ENCODE data around the gene FER1L5.
A peak's percentile ranks its signal among the peaks of the same experiment; 100 is the strongest.
"Not testable (repeated sequence)": the region's sequence is repeated elsewhere in the genome, so short reads cannot be mapped to it uniquely, and the experiment has no call there.

Gene FER1L5

DNA sequence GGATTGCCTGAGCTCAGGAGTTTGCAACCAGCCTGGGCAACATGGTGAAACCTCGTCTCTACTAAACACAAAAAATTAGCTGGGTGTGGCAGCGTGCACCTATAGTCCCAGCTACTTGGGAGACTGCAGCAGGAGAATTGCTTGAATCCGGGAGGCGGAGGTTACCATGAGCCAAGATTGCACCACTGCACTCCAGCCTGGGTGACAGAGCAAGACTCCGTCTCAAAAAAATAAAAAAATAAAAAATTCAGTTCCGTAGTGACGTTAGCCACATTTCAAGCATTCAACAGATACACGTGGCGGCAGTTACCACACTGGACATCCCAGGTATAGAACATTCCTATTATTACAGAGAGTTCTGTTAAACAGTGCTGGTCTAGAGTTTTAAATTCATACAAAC is 8.9 kb upstream of the FER1L5 start:
- no peak for DNase-seq

- DNase-seq: peak in 2 of 58 donors; percentile 2 to 16
These were observed 5.9 kb upstream of the FER1L5 start for GRCh38 chr2:96636551-96637171.

GRCh38 chr2:96637385-96638143 is 5.0 kb upstream of the FER1L5 start:
- DNase-seq: peak in 48 of 58 donors; percentile 23 to 87 (median 72)

DNA sequence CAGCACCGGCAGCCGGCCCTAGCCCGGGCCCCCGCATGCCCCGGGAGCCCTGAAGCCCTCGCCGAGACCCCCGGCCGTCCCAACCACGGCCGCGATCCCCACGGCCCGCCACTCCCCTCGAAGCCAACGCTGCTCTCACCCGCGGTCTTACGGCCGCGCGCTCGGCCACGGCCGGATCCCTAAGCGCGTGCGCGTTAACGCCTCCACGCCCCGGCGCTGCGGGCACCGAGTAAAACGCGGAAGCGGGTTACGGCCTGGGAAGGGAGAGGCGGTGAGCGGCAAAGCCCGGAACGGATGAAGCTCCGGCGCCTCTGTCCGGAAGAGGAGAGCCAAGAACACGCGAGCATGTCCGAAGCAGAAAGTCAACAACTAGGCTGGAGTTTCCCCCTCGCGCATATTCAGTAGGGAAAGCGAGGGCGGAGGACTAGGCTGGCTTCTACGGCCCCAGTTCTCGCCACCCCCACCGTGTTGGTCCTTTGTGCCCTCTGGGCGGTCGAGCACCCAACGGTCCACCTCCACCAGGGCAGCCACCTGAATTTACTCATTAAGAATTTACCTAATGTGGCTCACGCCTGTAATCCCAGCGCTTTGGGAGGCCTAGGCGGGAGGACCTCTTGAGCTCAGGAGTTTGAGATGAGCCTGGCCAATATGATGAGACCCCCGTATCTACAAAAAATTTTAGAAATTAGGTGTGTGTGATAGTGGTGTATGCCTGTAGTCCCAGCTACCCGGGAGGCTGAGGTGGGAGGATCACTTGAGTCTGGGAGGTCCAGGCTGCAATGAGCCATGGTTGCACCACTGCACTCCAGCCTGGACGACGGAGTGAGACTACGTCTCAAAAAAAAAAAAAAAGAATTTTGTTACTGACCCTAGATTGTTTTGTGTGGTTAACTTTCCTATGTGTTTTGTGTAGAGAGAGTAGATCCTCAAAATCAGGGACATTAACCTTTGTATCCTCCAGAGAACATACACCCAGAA is 4.1 kb upstream of the FER1L5 start, which contains the start of gene KANSL3:
KANSL3 (minus strand) TSS at position 169 of the 978 bp plus-strand sequence. CDS start 1,177 bp downstream, outside the sequence.
- DNase-seq: peak; percentile 34 to 89 (median 84)

DNA sequence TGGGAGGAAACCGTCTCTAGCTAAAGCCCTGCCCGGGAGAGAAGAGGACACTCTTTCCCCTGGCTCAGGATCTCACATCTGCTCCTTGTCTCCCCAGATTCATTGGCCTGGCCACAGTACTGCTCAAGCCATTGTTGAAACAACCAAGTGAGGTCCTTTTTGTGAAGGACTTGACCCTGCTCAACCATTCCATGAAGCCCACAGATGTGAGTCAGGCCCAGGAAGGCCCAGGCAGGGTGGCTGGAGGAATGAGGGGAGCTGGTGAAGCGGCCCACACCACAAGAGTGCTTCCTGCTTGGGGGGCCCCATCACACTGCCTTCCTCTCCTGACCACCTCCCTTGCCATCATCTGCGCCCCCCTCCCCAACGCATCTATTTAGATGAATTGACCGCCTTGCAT is 5.1 kb downstream of the FER1L5 start:
- no peak for DNase-seq

- no peak for DNase-seq
These were observed 5.9 kb downstream of the FER1L5 start for GRCh38 chr2:96648306-96648930.

GRCh38 chr2:96649342-96649741 is 6.8 kb downstream of the FER1L5 start:
- DNase-seq: no peak

DNA sequence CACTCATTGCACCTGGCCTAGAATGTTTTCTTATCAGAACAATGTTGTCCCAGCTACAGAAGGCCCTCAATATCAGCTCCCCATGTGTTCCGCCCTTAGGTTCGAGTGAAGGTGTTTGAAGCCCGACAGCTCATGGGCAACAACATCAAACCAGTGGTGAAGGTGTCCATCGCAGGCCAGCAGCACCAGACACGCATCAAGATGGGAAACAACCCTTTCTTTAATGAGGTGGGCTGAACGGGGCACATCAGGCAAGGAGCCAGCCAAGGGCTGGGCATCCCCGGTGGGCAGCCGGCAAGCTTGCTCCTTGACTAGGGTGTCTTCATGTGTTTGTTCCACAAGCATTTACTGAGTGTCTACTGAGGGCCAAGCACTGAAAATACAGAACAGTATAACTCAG is 9.2 kb downstream of the FER1L5 start:
- no peak for DNase-seq

GRCh38 chr2:96654791-96655190 is 12.2 kb downstream of the FER1L5 start:
- not testable (repeated sequence) for DNase-seq

GRCh38 chr2:96655526-96655925 is 13.0 kb downstream of the FER1L5 start:
- no peak for DNase-seq

DNA sequence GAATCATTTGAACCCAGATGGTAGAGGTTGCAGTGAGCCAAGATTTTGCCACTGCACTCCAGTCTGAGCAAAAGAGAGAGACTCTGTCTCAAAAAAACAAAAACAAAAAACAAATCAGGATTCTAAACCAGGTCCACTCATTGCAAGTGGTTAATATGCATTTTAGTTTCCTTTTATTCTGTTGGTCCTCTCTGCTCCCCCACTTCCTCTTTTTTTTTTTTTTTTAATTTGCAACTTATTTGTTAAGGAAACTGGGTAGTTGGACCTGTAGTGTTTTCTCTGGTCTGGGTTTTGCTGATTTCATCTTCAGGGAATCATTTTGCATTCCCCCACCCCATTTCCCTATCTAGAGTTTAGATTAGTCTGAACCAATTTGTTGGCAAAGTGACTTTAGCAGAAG is 14.0 kb downstream of the FER1L5 start:
- no peak for DNase-seq

- no peak for DNase-seq
These were observed 18.8 kb downstream of the FER1L5 start for GRCh38 chr2:96661324-96661723.

- no peak for DNase-seq
These were observed 19.8 kb downstream of the FER1L5 start for GRCh38 chr2:96662360-96662759.

GRCh38 chr2:96663177-96663576 is 20.6 kb downstream of the FER1L5 start:
- no peak for DNase-seq

DNA sequence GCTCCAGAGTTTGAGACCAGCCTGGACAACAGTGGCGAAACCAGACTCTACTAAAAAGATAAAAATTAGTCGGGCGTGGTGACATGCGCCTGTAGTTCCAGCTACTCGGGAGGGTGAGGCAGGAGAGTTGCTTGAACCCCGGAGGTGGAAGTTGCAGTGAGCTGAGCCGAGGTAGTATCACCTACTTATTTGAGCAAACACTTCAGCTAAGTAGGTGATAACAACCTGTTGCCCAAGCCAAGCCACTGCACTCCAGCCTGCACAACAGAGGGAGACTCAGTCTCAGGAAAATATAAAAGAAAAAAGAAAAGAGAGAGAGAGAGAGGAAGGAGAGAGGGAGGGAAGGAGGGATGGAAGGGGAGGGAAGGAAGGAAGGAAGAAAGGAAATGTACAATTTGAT is 21.3 kb downstream of the FER1L5 start:
- DNase-seq: no peak

DNA sequence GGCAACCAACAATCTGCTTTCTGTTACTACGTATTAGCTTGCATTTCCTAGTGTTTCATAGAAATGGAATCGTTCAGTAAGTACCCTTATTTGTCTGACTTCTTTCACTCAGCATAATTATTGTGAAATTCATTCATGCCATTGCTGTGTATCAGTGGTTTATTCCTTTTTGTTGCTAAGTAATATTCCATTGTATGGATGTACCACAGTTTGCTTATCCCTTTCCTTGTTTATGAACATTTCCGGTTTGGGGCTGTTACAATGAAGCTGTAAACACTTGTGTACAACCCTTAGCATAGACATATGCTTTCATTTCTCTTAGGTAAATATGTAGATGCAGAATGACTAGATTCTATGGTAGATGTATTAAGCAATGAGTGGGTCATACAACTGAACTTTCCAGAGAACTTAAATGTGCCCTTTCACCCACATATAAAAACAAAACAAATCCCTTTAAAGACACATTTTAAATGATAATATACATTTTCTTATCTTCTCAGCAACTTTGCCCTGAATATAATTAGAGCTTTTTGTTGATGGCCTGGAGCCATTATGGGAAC is 21.9 kb downstream of the FER1L5 start:
- DNase-seq: no peak

- DNase-seq: no peak
These were observed 22.6 kb downstream of the FER1L5 start for GRCh38 chr2:96665083-96665569.

- DNase-seq: not testable (repeated sequence)
These were observed 23.2 kb downstream of the FER1L5 start for GRCh38 chr2:96665717-96666116.

GRCh38 chr2:96668771-96669170 is 26.2 kb downstream of the FER1L5 start:
- no peak for DNase-seq

DNA sequence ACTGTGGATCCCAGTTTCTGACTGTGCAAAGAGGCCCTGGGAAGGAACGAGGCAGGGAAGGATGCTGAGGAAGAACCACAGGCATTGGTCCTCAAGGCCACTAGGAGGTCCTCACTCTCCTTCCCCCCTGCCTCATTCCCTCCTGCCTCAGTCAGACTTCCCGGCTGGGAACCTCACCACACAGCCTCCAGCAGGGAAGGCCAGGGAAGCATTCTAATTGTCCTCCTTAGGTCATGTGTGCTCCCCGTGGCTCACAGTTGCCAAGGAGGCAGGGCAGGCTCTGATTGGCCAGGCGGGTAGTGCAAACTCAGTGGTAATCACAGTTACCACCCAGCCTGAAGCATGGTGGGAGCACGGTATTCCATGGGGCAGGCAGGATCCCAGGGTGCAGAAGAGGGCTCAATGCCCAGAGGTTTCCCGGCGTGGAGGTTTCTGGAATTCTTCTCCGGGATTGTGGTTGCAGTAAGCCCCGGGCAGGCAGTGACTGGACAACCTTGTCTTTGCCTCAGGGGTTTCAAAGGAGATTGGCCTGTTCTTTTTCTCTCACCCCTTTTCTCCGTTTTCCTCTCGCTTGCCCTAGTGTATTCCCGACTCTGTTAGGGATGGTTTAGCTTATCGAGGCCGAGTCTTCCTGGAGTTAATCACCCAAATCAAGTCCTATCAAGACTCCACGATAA is 27.1 kb downstream of the FER1L5 start:
- no peak for DNase-seq

All from anterior cingulate cortex (tissue), 58 donors.